Stimulated activated CD4-positive, alpha-beta T cell treated with anti-CD3 and anti-CD28 coated beads, Interleukin-1b, Interleukin-23, amount 100 ng/mL, for 24 hours (primary cell): ENCODE results near the gene AAK1.
A peak's percentile ranks its signal among the peaks of the same experiment; 100 is the strongest.
"Not testable (repeated sequence)": the region's sequence is repeated elsewhere in the genome, so short reads cannot be mapped to it uniquely, and the experiment has no call there.

Experiments
- DNase-seq, 4 experiments: peaks; one replicate each; pipeline ENCODE4 v3.0.0-alpha.2; 2020; ENCODE audit warnings: low read depth in 4 of 4, low spot score in 1 of 4

AAK1 gene

GRCh38 chr2:69643602-69644505 is at the start of gene AAK1:
Gene AAK1, minus strand, starts transcription at chr2:69643739. Its CDS starts 699 bp downstream, at chr2:69643040.
- peak; percentile 60 to 85 (median 80) for DNase-seq

GRCh38 chr2:69692424-69692823 is 48.9 kb upstream of the AAK1 start:
- no peak for DNase-seq

GRCh38 chr2:69689969-69690368 is 46.4 kb upstream of the AAK1 start:
- no peak for DNase-seq

- DNase-seq = no peak
Observed at GRCh38 chr2:69689466-69689865, 45.9 kb upstream of the AAK1 start.

- no peak for DNase-seq
Observed at GRCh38 chr2:69687971-69688611, 44.6 kb upstream of the AAK1 start.

GRCh38 chr2:69686813-69687212 is 43.3 kb upstream of the AAK1 start:
- DNase-seq = no peak

- no peak for DNase-seq
Observed at GRCh38 chr2:69685321-69686048, 41.9 kb upstream of the AAK1 start.

GRCh38 chr2:69683170-69683971 is 39.8 kb upstream of the AAK1 start:
- DNase-seq = no peak

GRCh38 chr2:69682525-69682924 is 39.0 kb upstream of the AAK1 start:
- DNase-seq = no peak

GRCh38 chr2:69680001-69680675 is 36.6 kb upstream of the AAK1 start:
- no peak for DNase-seq

- DNase-seq = no peak
Observed at GRCh38 chr2:69677914-69678313, 34.4 kb upstream of the AAK1 start.

- no peak for DNase-seq
Observed at GRCh38 chr2:69676146-69676545, 32.6 kb upstream of the AAK1 start.

- no peak for DNase-seq
Observed at GRCh38 chr2:69674316-69674670, 30.8 kb upstream of the AAK1 start.

- not testable (repeated sequence) for DNase-seq
Observed at GRCh38 chr2:69673098-69673497, 29.6 kb upstream of the AAK1 start.

- no peak for DNase-seq
Observed at GRCh38 chr2:69669666-69670065, 26.1 kb upstream of the AAK1 start.

- DNase-seq = no peak
Observed at GRCh38 chr2:69668598-69668997, 25.1 kb upstream of the AAK1 start.

- DNase-seq = no peak
Observed at GRCh38 chr2:69667805-69668382, 24.4 kb upstream of the AAK1 start.

GRCh38 chr2:69665152-69665551 is 21.6 kb upstream of the AAK1 start:
- DNase-seq = no peak

- DNase-seq = no peak
Observed at GRCh38 chr2:69663860-69664259, 20.3 kb upstream of the AAK1 start.

- DNase-seq = not testable (repeated sequence)
Observed at GRCh38 chr2:69662547-69662946, 19.0 kb upstream of the AAK1 start.
